G401 (cell line): ENCODE results near the gene ART5. TPM values are rescaled to one million over a fixed set of nuclear protein-coding genes. Genes with fewer than 3 reads are reported as not detected.

Experiments used
- DNase-seq: peaks from one replicate; pipeline ENCODE4 v3.0.0-alpha.2; 2015; ENCODE audit warnings: low spot score
- in situ Hi-C: cut with HindIII; loops from 2 replicates; pipeline ENCODE4 v1.10.0; 2016; ENCODE audit warnings: low sequenced_read_pairs, mixed read lengths
- total RNA-seq: library from RNA; depleted of rRNA; stranded (reverse); fragments of >200 nt; shearing (Covaris generic); gene quantifications from 2 replicates; pipeline ENCODE4 v1.2.3, GENCODE V29; 2014; rRNA removed

ART5 gene
- 3.8 and 8.5 TPM in 2 replicates for total RNA-seq

DNA sequence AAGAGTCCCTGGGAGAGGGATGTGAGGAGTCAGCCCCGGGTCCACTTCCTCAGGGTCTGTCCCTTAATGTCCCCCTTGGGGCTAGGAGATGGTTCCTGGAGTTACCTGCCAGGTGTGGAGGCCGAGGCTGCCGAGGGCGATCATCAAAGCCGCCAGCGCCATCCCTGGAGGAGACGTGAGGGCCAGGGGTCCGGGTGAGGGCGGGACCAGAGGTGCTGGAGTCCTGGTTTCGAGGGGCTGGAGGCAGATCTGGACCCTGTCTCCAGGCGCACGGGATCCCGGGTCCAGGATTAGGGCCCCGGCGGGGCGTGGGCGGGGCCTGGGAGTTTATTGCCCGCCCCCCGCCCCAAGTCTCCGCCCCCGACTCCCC, at the start of gene ART5:
Gene ART5 (minus strand): TSS at position 292 of the 370 bp plus-strand sequence. CDS start 130 bp downstream, at position 162.
- in situ Hi-C loops, result no loop called here
- no peak for DNase-seq

DNA sequence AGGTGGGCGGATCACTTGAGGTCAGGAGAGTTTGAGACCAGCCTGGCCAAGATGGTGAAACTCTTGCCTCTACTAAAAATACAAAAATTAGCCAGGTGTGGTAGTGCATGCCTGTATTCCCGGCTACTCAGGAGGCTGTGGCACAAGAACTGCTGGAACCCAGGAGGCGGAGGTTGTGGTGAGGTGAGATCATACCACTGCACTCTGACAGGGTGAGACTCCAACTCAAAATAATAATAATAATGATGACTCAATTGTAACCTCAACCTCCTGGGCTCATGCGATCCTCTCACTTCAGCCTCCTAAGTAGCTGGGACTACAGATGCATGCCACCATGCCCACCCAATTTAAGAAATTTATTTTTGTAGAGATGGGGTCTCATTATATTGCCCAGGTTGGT, 45.0 kb upstream of the ART5 start:
- in situ Hi-C loops, result no loop called here
- DNase-seq, result no peak

DNA sequence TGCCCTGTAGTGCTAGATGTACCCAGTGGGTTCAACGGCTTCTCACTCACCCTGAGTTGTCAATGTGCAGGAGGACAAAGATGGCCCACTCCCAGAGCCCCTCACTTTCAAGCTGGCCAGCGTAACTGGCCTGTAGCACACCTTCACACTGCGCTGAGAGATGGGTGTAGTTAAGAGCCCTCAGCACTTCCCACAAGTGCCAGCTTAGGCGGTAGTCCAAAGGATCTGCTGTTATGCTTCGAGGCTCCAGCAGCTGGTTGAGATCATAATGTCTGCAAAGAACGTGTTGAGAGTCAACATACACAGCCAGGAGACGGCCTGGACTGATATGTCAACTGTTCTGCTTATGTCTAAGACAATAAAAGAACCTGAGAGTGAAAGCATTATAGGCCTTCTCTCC, 44.1 kb upstream of the ART5 start:
- in situ Hi-C loops, result no loop called here
- no peak for DNase-seq

DNA sequence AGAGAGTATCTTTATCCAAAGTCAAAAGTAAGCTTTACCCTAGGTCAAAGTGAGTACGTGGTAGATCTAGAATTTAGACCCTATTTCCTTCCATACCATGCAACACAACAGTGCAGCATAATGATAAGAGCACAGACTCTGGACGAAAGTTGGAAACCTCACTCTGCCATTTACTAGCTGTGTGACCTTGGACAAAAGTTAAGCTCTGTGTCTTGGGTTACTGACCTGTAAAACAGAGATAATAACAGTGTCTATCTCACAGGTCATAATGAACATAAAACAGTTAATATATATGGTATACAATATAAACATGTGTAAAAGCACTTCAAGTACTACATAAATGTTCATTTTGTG, 43.0 kb upstream of the ART5 start:
- in situ Hi-C loops, result no loop called here
- DNase-seq, result no peak

GRCh38 chr11:3684129-3684818, 42.5 kb upstream of the ART5 start:
- in situ Hi-C loops, result no loop called here

DNA sequence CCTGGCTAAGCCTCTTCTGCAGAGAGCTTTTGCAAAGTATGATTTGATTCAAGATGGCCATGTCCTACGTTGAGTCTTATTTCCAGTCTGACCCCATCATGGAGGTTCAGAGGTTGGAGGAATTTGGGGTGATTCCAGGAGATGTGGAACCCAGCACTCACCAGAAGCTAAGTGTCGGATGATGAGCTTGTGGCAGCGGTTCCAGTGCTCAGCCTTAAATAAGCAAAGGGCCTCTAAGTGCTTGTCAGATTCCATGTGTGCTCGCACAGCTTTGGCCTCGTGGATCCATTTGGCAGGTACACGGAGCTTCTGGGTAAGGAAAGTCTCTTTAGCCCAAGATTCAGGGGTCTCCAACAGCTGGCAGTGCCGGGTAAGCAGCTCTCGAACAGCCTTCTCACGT, 41.2 kb upstream of the ART5 start:
- DNase-seq, result no peak
- in situ Hi-C loops, result no loop called here

More at GRCh38 chr11:3684129-3684818, 42.5 kb upstream of the ART5 start:
- no peak for DNase-seq

DNA sequence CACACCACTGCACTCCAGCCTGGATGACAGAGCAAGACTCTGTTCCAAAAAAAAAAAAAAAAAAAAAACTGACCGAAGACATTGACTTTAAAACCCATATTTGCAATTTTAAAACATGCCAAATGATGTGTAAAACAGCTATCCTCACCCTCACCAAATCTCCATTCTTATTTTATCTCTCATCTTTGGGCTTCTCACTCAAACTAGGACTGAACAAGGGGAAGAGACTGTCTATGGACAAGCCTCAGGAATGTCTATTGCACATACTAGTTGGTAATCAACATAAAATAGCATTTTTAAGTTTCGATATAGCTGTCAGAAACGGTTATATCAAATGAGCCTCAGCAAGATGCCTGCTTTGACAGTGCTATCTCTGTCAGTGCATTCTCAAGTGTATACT, 37.3 kb upstream of the ART5 start:
- no peak for DNase-seq
- in situ Hi-C loops, result no loop called here

DNA sequence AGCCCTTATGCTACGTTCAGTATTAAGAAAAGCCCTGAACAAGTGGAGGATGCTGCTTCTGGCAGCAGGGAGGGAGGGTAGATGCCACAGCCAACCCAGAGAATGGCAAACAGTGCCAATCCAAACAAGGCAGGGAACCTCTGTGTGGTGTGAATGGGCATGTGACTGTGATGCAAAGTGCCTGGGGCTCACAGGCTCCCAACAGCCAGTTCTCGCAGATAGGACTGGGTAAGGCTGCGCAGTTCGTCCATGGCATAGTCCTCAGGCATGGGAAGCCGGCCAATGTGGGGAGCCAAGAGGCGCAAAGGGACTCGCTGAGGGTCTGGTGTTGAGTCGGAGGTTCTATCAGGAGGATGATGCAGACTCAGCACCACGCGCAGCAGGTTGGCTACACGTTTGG, 34.2 kb upstream of the ART5 start:
- in situ Hi-C loops, result no loop called here

GRCh38 chr11:3674189-3674588, 32.4 kb upstream of the ART5 start:
- DNase-seq, result no peak
- in situ Hi-C loops, result no loop called here

More for the DNA sequence above, 34.2 kb upstream of the ART5 start:
- no peak for DNase-seq

DNA sequence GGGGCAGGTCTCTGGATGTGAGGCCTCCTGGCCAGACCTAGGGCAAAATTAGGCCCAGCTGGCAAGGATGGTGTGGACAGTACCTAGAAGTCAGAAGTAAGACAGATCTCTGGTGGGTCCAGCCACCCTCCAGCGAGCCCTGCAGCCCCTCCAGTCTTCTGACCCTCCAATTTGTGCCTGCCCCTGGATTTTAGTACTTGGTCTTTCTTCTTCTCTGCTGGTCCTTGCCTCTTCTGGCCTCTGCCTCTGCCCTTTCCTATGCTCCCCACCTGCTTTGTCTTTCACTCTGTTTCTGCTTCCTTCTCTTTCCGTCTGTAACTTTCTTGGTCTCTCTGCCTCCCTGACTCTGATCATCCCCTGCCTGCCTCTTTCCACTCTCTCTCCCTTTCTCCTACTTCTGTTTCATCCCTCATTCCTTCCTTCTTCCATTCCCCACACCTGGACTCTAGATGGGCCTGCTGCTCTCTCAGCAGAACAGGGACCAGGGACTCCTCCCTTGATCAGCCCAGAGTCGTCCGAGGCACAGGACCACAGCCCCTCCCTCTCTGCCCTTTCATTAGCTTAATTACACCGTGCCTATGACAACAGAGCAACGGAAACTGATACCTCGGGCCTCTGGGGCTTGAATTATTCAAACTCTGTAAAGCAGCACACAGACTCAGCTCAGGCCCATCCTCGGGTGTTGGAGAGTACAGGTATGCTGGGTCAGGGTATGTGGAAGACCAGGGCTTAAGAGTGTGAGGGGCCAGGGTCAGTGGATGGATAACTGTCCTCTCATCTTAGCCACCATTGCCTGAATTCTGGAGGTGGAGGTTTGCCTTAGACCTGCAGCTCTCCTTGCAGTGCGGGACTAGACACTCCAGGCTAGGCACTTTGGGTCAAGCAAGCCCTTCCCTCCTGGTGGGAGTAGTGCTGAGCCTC, 29.8 kb upstream of the ART5 start, which contains the start of gene CHRNA10:
Gene CHRNA10 (minus strand): TSS at position 51 of the 921 bp plus-strand sequence. CDS start 72 bp downstream, outside the sequence.
- in situ Hi-C loops, result no loop called here
- DNase-seq, result no peak

DNA sequence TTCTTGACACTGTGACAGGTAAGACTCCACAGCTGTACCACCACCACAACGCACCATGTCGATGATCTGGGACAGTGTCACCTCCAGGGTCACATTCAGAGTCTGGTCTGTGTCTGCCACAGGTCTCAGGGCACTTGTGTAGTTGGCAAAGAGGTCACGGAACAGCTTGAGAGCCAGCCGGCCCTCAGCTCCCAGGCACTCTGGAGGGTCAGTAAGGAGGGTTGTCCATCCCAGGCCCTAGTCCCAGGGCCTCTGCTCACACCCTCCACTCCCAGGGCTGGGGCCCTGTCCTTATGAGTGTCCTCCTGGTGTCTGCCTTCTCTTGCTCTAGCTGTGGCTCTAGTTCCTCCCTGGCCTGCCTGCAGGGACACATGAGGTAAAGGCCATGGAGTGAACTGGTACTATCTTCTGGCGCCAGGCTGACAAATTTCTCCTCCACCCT, 28.0 kb upstream of the ART5 start:
- in situ Hi-C loops, result no loop called here

DNA sequence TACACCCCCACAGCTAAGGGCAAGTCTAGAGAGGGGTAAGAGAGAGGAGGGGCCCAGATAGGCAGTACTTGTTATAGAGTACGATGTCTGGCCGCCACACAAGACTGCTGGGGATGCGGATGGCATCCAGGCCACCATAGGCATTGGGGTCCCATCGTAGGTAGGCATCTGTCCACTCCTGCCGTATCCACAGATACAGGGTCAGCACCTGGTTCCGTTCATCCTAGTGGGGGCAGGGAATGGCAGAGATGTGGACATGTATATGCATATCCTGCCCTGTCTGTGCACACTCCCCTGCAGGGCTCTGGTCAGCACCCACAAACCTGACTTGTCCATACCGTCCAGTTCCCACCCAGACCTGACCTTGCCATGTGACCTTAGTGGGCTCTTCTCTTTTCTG, 27.3 kb upstream of the ART5 start:
- DNase-seq, result no peak
- in situ Hi-C loops, result no loop called here

More for the DNA sequence above, 28.0 kb upstream of the ART5 start:
- no peak for DNase-seq

- no peak for DNase-seq
- in situ Hi-C loops, result no loop called here
Measured at GRCh38 chr11:3667149-3668035, 25.6 kb upstream of the ART5 start.

DNA sequence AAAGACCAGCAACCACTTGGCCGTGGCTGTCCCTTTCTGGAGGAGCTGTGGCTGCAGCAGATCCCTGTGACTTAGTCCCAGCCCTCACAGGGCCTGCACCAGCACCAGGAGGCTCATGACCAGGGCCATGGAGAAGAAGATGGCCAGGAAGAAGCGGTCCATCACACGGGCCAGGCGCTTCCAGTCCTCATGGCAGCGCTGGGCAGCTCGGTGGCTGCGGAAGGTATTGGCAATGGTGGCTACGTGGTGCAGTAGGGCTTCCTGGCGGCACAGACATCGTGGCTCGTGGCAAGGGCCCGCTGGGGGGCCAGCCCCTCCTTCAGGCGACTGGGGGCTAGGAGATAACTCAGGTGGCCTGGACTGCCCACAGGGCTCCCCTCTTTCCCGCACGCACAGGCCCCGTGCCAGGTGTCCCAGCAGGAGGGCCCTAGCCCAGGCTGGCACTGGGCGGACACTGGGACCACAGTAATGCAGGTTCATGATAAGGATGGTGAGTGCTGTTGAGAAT, 24.3 kb upstream of the ART5 start:
- in situ Hi-C loops, result no loop called here
- no peak for DNase-seq

- in situ Hi-C loops, result no loop called here
- no peak for DNase-seq
Measured at GRCh38 chr11:3665336-3666022, 23.7 kb upstream of the ART5 start.

GRCh38 chr11:3664032-3664630, 22.3 kb upstream of the ART5 start:
- no peak for DNase-seq
- in situ Hi-C loops, result no loop called here

DNA sequence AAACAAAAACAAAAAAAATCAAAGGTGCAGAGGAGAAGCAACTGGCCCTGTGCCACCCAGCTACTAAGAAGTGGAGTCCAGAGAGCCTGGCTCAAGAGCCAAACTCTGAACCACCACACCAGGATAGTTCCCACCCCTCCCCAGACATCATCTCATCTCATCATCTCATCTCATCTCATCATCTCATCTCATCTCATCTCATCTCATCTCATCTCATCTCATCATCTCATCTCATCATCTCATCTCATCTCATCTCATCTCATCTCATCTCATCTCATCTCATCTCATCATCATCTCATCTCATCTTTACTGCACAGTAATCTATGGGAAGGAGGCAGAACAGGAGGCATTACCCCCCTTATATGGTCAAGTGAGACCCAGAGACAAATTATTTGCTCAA, 21.1 kb upstream of the ART5 start:
- DNase-seq, result no peak
- in situ Hi-C loops, result no loop called here

DNA sequence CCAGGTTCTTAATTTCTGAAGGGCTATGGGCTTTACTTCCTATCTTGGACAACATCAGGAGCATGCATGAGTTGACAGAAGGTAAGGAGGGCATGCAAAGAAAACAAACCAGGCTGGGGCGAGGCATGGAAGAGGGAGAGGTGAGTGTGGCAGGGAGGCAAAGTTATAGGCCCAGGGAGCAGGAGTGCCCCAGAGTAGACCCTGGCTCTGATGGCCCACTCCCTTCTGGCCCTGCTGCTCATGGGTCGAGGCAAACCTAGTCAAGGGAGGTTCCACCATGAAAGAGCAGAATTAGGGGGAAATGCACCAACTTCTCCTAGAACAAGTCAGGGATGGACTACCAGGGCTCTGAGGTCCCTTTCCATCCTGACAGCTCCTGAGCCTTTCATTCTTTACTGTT, 19.2 kb upstream of the ART5 start:
- in situ Hi-C loops, result no loop called here
- DNase-seq, result no peak
